Ishikawa (cell line): ENCODE data around the gene UNCX.

Source experiments
- CEBPB ChIP-seq: IDR thresholded peaks from 2 replicates; pipeline ENCODE4 v1.6.1; 2012
- CREB1 ChIP-seq: IDR thresholded peaks from 2 replicates; pipeline ENCODE4 v1.6.1; 2012; ENCODE audit warnings: low read depth
- EGR1 ChIP-seq: IDR thresholded peaks from 2 replicates; pipeline ENCODE4 v1.6.1; 2012
- EP300 ChIP-seq: IDR thresholded peaks from 2 replicates; pipeline ENCODE4 v1.6.1; 2012; ENCODE audit warnings: borderline replicate concordance
- FOXM1 ChIP-seq: IDR thresholded peaks from 2 replicates; pipeline ENCODE4 v1.6.1; 2012; ENCODE audit warnings: low read depth, borderline replicate concordance
- NFIC ChIP-seq: IDR thresholded peaks from 2 replicates; pipeline ENCODE4 v1.6.1; 2012
- RAD21 ChIP-seq: IDR thresholded peaks from 2 replicates; pipeline ENCODE4 v1.6.1; 2012; ENCODE audit warnings: low read depth
- REST ChIP-seq: IDR thresholded peaks from 2 replicates; pipeline ENCODE4 v1.6.1; 2012; ENCODE audit warnings: low read depth, mild to moderate bottlenecking
- TAF1 ChIP-seq: IDR thresholded peaks from 2 replicates; pipeline ENCODE4 v1.6.1; 2012; ENCODE audit warnings: low read depth, mild to moderate bottlenecking
- TCF12 ChIP-seq: IDR thresholded peaks from 2 replicates; pipeline ENCODE4 v1.6.1; 2012; ENCODE audit warnings: low read depth
- TEAD4 ChIP-seq: IDR thresholded peaks from 2 replicates; pipeline ENCODE4 v1.6.1; 2012
- USF1 ChIP-seq: IDR thresholded peaks from 2 replicates; pipeline ENCODE4 v1.6.1; 2012
- YY1 ChIP-seq: IDR thresholded peaks from 2 replicates; pipeline ENCODE4 v1.6.1; 2012; ENCODE audit warnings: low read depth
- ZBTB7A ChIP-seq: IDR thresholded peaks from 2 replicates; pipeline ENCODE4 v1.6.1; 2012; ENCODE audit warnings: low read depth
- TF ChIP-seq, protein P1 (sequence below): IDR thresholded peaks from 2 replicates; pipeline ENCODE4 v1.6.1; 2012

UNCX gene

DNA sequence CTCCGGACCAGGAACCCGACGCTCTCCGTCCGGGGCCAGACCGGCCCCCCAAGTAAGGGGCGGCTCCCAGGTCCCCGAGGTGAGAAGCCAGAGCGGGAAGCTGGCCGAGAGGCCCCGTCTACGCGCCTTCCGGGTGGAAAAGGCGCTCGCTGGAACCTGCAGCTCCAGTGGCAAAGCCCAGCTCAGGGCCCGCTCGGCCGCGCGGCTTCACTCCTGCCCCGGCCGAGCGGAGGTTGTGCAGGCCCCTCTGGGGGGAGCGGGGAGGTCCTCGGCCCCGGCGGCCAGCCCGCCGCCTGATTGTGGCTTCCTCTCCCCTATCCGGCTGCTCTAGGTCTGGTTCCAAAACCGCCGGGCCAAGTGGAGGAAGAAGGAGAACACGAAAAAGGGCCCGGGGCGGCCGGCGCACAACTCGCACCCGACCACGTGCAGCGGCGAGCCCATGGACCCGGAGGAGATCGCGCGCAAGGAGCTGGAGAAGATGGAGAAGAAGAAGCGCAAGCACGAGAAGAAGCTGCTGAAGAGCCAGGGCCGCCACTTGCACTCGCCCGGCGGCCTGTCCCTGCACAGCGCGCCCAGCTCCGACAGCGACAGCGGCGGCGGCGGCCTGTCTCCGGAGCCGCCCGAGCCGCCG lies 2.9 kb downstream of the UNCX start:
- TF ChIP-seq TEAD4 (no peak), TCF12 (no peak), USF1 (no peak), TAF1 (no peak), EP300 (no peak), EGR1 (no peak), YY1 (no peak), ZBTB7A (no peak), RAD21 (no peak), CREB1 (no peak), FOXM1 (no peak), NFIC (no peak), CEBPB (no peak), REST (no peak)
- TF ChIP-seq, protein P1, sequence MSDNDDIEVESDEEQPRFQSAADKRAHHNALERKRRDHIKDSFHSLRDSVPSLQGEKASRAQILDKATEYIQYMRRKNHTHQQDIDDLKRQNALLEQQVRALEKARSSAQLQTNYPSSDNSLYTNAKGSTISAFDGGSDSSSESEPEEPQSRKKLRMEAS: no peak

- TF ChIP-seq TAF1: no peak
- TF ChIP-seq CEBPB: no peak
- no peak for TF ChIP-seq YY1
These were observed 3.5 kb downstream of the UNCX start for GRCh38 chr7:1236132-1236661.

- TF ChIP-seq REST (no peak), USF1 (no peak)
These were observed 4.4 kb downstream of the UNCX start for GRCh38 chr7:1236831-1237701.

DNA sequence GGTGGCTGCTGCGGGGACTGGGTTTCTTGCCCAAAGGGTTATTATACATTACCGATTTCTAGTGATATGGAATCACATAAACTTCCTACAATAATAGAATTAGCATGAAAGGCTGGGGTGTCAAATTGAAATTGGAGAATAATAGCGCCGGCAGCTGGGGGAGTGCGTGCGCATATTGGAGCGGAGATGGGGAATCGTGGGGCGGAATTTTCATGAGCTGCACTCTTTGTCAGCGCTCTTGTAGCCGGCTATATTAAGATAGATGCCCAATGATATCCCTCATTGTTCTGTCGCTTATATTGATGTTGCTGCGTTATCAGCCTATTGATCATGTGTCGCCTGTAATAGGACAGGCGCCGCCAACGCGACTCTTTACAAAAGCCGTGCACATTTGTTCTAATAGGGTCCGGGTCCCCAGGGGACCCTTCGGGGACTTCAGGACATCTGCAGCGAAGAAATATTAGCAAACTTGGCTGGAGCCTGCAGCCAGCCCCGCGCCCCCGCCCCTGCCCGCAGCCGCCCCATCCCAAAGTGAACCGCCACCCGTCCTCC lies 5.1 kb downstream of the UNCX start:
- TF ChIP-seq, protein P1: no peak
- TF ChIP-seq EGR1 (no peak), REST (no peak), CREB1 (no peak), TCF12 (no peak), CEBPB (no peak), ZBTB7A (no peak), YY1 (no peak), EP300 (no peak), RAD21 (no peak), TEAD4 (no peak), NFIC (no peak), TAF1 (no peak), USF1 (no peak), FOXM1 (no peak)
